ENCODE data around the gene AOPEP. TPM values are rescaled to one million over a fixed set of nuclear protein-coding genes. Genes with fewer than 3 reads are reported as not detected.

Gene AOPEP
- total RNA-seq, 1 experiment from 2014 or later = 15.0 TPM

DNA sequence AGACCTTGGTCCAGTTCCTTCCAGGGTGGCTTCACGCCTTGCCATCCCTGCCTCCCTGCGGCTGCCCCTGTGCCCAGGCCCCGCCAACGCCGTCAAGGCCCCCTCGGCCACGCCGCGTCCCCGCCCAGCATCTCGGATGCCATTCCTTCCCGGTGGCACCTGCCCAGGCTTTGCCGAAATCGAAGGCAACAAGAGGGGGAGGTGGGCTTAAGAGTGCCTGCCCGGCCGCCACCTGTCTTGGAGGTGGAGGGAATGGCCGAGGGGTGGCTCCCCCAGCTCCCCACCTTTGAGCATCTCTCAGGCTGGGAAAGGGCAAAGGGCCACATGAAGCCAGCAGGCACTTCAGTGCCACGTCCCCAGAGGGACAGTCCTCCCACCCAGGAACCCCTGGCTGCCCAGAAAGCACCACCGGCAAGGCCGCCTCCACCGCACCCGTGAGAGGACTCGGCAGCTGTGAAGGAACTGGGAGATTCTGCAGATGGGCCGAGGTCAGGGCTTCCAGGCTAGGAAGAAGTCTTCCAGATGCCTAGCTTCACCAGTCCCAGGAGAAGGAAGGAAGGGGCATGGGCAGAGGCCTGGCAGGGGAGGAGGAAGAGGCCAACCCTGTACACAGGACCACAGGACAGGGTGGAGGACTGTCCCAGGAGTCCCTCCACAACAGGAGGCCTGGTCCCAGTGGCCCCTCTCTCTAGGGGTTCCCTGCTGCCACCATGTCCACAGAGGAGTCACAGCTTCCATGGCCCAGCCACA is 373.0 kb downstream of the AOPEP start:
- no peak overlapping the region for H3K4ac ChIP-seq (ENCODE audit: low read depth, low read length)
- no peaks in the 10 kb centered on the region for H3K79me2 ChIP-seq (ENCODE audit: insufficient read depth, low read length)
- Mint-ChIP-seq H3K9me3 (no peaks in the 10 kb centered on the region), H3K27me3 (ENCODE audit: low read depth) (no peaks in the 10 kb centered on the region), H3K4me3 (no peak overlapping the region), H3K36me3 (ENCODE audit: insufficient read depth in 1 of 3, low read depth in 3 of 3) (peaks cover 0 to 3% (median 2%) of the 10 kb centered on the region in 3 experiments; a peak in 3 of 7 replicates), H3K4me1 (peaks cover 7 to 17% of the 10 kb centered on the region in 2 experiments), H3K27ac (peak overlapping the region in 1 of 3 experiments; percentile 79; a peak in 1 of 7 replicates)
- H3K27ac ChIP-seq (ENCODE audit: insufficient read length, low read depth, low read length) = no peak overlapping the region
- H3K56ac ChIP-seq (ENCODE audit: insufficient read length, low read depth, low read length) = no peak overlapping the region
- no peak overlapping the region for H3K23ac ChIP-seq (ENCODE audit: insufficient read length, low read depth, low read length)
- DNase-seq = no peak
- no peaks in the 10 kb centered on the region for H3K4me1 ChIP-seq (ENCODE audit: insufficient read depth, low read length)
- no peak overlapping the region for H2BK12ac ChIP-seq (ENCODE audit: insufficient read length, low read depth, low read length)
- H3K23me2 ChIP-seq (ENCODE audit: insufficient read length, low read depth, low read length, poor library complexity, severe bottlenecking) = no peaks in the 10 kb centered on the region
- H4K8ac ChIP-seq (replicated peaks; ENCODE audit: insufficient read length, low read depth, low read length) = no peak overlapping the region
- H3K9me3 ChIP-seq (ENCODE audit: control insufficient read depth, low read depth, low read length) = no peaks in the 10 kb centered on the region
- TF ChIP-seq, protein P1, sequence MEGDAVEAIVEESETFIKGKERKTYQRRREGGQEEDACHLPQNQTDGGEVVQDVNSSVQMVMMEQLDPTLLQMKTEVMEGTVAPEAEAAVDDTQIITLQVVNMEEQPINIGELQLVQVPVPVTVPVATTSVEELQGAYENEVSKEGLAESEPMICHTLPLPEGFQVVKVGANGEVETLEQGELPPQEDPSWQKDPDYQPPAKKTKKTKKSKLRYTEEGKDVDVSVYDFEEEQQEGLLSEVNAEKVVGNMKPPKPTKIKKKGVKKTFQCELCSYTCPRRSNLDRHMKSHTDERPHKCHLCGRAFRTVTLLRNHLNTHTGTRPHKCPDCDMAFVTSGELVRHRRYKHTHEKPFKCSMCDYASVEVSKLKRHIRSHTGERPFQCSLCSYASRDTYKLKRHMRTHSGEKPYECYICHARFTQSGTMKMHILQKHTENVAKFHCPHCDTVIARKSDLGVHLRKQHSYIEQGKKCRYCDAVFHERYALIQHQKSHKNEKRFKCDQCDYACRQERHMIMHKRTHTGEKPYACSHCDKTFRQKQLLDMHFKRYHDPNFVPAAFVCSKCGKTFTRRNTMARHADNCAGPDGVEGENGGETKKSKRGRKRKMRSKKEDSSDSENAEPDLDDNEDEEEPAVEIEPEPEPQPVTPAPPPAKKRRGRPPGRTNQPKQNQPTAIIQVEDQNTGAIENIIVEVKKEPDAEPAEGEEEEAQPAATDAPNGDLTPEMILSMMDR (conservative IDR thresholded peaks at IDR 0.05) = no peak
- H3K27me3 ChIP-seq (ENCODE audit: insufficient read depth, low read length) = no peaks in the 10 kb centered on the region
- no peaks in the 10 kb centered on the region for H4K20me1 ChIP-seq (ENCODE audit: control insufficient read depth, insufficient read depth, insufficient read length)
- no peak overlapping the region for H2AFZ ChIP-seq (ENCODE audit: low read length)
- no peak overlapping the region for H3K9ac ChIP-seq (ENCODE audit: extremely low read depth, insufficient read length, low read length)
- H3K18ac ChIP-seq (ENCODE audit: insufficient read length, low read depth, low read length) = no peak overlapping the region
- no peak overlapping the region for H2BK5ac ChIP-seq (ENCODE audit: insufficient read length, low read length)
- no peak overlapping the region for H3T11ph ChIP-seq (ENCODE audit: low read length)
- no peak overlapping the region for H4K5ac ChIP-seq (ENCODE audit: insufficient read length, low read depth, low read length)
- H2BK20ac ChIP-seq (ENCODE audit: low read depth, low read length, poor library complexity, severe bottlenecking) = no peak overlapping the region
- no CpG with 5 or more reads among the region's 24 CpGs for whole genome bisulfite sequencing (ENCODE audit: extremely low coverage, insufficient read length, low lambda C conversion rate)
- no peak overlapping the region for H2BK120ac ChIP-seq (ENCODE audit: low read depth, low read length, poor library complexity, severe bottlenecking)
- no peak overlapping the region for H3K4me2 ChIP-seq (ENCODE audit: insufficient read depth, insufficient read length, low read length)
- H3K79me1 ChIP-seq (ENCODE audit: insufficient read depth, low read depth, low read length, poor library complexity, severe bottlenecking) = no peaks in the 10 kb centered on the region
- H3K14ac ChIP-seq (ENCODE audit: insufficient read depth, low read length) = no peak overlapping the region
- H4K91ac ChIP-seq (ENCODE audit: insufficient read length, low read depth, low read length) = no peak overlapping the region
- no peak overlapping the region for H2AK5ac ChIP-seq (ENCODE audit: insufficient read length, low read length)
- H2BK15ac ChIP-seq (ENCODE audit: low read depth, low read length) = no peak overlapping the region
